ENCODE measurements around the gene TNIP1.

DNA sequence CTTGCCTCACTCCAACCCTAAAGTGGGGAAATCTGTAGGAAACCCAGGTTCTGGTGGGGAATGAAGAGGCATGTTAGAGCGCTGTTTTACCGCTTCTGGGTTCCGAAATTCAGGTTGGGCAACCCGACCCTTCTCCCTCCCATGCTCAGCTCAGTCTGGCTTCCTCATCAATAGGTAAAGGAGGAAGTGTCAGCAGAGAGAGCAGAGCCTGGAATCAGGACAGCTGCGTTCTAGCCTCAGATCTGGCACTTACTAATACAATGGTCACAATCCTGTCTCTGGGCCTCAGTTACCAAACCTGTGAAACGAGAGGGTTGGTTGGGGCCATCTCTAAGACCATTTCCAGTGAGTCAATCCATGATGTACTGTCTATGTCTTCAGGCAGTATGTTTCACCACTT is 16.2 kb upstream of the TNIP1 start:
- TF ChIP-seq, protein P1, sequence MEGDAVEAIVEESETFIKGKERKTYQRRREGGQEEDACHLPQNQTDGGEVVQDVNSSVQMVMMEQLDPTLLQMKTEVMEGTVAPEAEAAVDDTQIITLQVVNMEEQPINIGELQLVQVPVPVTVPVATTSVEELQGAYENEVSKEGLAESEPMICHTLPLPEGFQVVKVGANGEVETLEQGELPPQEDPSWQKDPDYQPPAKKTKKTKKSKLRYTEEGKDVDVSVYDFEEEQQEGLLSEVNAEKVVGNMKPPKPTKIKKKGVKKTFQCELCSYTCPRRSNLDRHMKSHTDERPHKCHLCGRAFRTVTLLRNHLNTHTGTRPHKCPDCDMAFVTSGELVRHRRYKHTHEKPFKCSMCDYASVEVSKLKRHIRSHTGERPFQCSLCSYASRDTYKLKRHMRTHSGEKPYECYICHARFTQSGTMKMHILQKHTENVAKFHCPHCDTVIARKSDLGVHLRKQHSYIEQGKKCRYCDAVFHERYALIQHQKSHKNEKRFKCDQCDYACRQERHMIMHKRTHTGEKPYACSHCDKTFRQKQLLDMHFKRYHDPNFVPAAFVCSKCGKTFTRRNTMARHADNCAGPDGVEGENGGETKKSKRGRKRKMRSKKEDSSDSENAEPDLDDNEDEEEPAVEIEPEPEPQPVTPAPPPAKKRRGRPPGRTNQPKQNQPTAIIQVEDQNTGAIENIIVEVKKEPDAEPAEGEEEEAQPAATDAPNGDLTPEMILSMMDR (IDR thresholded peaks at IDR 0.05), result no peak
- TF ChIP-seq POLR2A (IDR thresholded peaks at IDR 0.05), result no peak

Data from testis (tissue), 2 donors.